HFF-Myc (cell line): Measurements from ENCODE around the gene SORT1.
A peak's percentile ranks its signal among the peaks of the same experiment; 100 is the strongest.

Source experiments
- DNase-seq: peaks from one replicate; pipeline ENCODE4 v3.0.0-alpha.2; 2011; ENCODE audit warnings: low read depth; ENCODE audit errors: extremely low read depth
- H3K4me3 ChIP-seq: replicated peaks from 2 replicates; pipeline ENCODE4 v1.5.1; 2011; ENCODE audit warnings: low read depth, mild to moderate bottlenecking, control low read depth, low read length
- CTCF ChIP-seq: IDR thresholded peaks from 2 replicates; pipeline ENCODE4 v1.5.1; 2012; ENCODE audit warnings: mild to moderate bottlenecking, low read depth, low read length, control low read depth; ENCODE audit errors: missing control alignments

Gene SORT1

GRCh38 chr1:109412551-109412950 lies 14.8 kb upstream of the SORT1 start:
- H3K4me3 ChIP-seq = no peak overlapping the region
- TF ChIP-seq CTCF = no peak
- DNase-seq = no peak

GRCh38 chr1:109404838-109405237 lies 7.1 kb upstream of the SORT1 start:
- no peak overlapping the region for H3K4me3 ChIP-seq
- DNase-seq = no peak
- TF ChIP-seq CTCF = no peak

- no peak overlapping the region for H3K4me3 ChIP-seq
- TF ChIP-seq CTCF = no peak
- no peak for DNase-seq
Measured at GRCh38 chr1:109402025-109402424, 4.3 kb upstream of the SORT1 start.

GRCh38 chr1:109400035-109400655 lies 2.4 kb upstream of the SORT1 start:
- TF ChIP-seq CTCF = no peak
- DNase-seq = no peak
- no peak overlapping the region for H3K4me3 ChIP-seq

GRCh38 chr1:109399326-109399957 lies 1.7 kb upstream of the SORT1 start:
- peak; percentile 16 for TF ChIP-seq CTCF
- no peak overlapping the region for H3K4me3 ChIP-seq
- peak; percentile 63 for DNase-seq

- TF ChIP-seq CTCF = peak; percentile 0
- H3K4me3 ChIP-seq = peak overlapping the region; percentile 40
- no peak for DNase-seq
Measured at GRCh38 chr1:109398343-109399225, 866 bp upstream of the SORT1 start.
